ENCODE results near the gene ZNF804A. TPM values are rescaled to one million over a fixed set of nuclear protein-coding genes. Genes with fewer than 3 reads are reported as not detected.

The ZNF804A gene
- total and polyA plus RNA-seq, 2 donors, result 0.35 to 4.3 TPM

DNA sequence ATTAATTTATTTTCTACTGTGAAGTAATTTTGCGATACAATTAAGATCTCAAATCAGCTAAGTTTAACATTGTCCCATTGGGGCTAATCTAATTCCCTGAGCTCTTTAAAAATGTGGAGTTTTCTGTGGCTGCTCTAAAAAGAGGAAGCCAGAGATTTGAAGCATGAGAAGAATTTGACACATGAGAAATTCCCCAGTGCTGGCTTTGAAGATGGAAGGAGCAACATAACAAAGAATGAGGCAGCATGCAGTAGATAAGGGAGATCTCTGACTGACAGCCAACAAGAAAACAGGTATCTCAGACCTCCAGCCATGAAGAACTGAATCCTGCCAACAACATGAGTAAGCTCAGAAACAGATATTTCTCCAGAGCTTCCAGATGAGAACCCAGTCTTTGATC lies 308.4 kb downstream of the ZNF804A start:
- no peak overlapping the region for H3K4me3 ChIP-seq (ENCODE audit: low read depth, low read length)
- no peak overlapping the region for H3K27ac ChIP-seq (ENCODE audit: low read depth)
- H3K36me3 ChIP-seq (ENCODE audit: insufficient read depth), result no peaks in the 10 kb centered on the region
- H3K4me1 ChIP-seq (ENCODE audit: insufficient read depth), result no peaks in the 10 kb centered on the region
- WGBS, result 80% methylated on average over 1 of the region's 1 CpG
- DNase-seq (ENCODE audit: extremely low spot score), result no peak

DNA sequence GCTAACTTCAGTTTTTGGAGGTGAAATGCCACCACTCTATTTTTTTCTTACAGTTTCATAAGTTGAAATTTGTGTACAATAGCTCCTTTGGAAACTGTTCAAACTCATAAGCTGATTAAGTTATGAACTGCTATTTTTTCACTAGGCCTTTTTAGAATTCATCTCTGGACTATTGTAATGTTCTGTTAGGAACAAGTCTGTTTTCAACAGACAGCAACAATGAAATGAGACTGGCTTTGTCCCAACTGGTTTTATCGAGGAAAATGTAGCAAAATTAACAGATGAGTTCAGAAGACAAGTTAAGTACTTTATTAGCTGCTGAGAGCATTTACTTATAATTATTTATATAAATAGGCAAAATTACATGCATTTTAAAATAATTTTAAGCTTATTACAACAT lies 310.6 kb downstream of the ZNF804A start:
- no peaks in the 10 kb centered on the region for H3K36me3 ChIP-seq (ENCODE audit: insufficient read depth)
- WGBS, result 17% methylated on average over 1 of the region's 1 CpG
- no peak for DNase-seq (ENCODE audit: extremely low spot score)
- no peak overlapping the region for H3K4me3 ChIP-seq (ENCODE audit: low read depth, low read length)
- H3K4me1 ChIP-seq (ENCODE audit: insufficient read depth), result no peaks in the 10 kb centered on the region
- no peak overlapping the region for H3K27ac ChIP-seq (ENCODE audit: low read depth)

DNA sequence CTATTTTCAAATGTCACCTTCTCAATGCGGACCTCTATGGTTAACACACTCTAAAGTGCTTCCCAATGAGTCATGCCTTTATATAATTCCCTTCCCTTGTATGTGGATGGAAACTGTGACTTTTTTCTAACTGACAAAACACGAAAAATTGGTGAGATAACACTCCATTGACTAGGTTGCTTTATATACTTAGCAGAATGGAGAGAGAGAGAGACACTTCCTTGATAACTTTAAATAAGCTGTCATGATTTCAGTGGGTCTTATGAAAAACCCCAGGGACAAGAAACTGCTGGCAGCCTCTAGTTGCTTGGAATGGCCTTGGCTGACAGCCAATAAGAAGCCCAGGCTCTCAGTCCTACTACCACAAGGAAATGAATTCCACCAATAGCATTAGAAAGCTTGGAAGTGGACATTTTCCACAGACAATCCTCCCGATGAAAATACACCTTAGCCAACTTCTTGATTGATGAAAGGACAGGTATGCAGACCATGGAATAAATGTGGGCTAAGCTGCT lies 322.2 kb downstream of the ZNF804A start:
- H3K36me3 ChIP-seq (ENCODE audit: insufficient read depth), result no peaks in the 10 kb centered on the region
- 39% methylated on average over 3 of the region's 3 CpGs for WGBS
- no peak overlapping the region for H3K4me3 ChIP-seq (ENCODE audit: low read depth, low read length)
- H3K4me1 ChIP-seq (ENCODE audit: insufficient read depth), result no peaks in the 10 kb centered on the region
- no peak for DNase-seq (ENCODE audit: extremely low spot score)
- H3K27ac ChIP-seq (ENCODE audit: low read depth), result no peak overlapping the region

DNA sequence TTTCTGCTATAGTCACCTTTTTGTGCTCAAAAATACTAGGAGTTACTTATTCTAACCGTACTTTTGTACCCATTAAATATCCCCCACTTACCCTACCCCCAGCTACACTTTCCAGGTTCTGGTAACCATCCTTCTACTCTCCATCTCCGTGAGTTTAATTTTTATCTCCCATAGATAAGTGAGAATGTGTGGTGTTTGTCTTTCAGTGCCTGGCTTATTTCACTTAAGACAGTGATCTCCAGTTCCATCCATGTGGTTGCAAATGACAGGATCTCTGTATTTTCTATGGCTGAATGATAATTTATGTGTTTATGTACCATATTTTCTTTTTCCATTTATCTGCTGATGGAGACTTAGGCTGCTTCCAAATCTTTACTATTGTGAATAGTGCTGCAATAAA lies 323.3 kb downstream of the ZNF804A start:
- Histone ChIP-seq H3K27ac (ENCODE audit: low read depth) (no peak overlapping the region), H3K4me3 (ENCODE audit: low read depth, low read length) (no peak overlapping the region), H3K36me3 (ENCODE audit: insufficient read depth) (no peaks in the 10 kb centered on the region), H3K4me1 (ENCODE audit: insufficient read depth) (no peaks in the 10 kb centered on the region)
- no peak for DNase-seq (ENCODE audit: extremely low spot score)
- 37% methylated on average over 2 of the region's 2 CpGs for WGBS

DNA sequence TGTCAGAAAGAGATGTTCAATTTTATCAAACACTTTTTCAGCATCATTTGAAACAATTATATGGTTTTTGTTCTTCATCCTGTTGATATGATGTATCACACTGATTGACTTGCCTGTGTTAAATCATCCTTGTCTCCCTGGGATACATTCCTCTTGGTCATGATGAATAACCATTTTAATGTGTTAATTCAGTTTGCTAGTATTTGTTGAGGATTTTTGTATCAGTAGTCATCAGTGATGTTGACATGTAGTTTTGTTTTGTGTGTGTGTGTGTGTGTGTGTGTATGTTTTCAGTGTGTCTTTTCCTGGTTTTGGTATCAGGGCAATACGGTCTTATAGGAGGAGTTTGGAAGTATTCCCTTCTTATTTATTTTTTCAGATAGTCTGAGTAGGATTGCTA lies 325.4 kb downstream of the ZNF804A start:
- 90% methylated on average over 1 of the region's 1 CpG for WGBS

DNA sequence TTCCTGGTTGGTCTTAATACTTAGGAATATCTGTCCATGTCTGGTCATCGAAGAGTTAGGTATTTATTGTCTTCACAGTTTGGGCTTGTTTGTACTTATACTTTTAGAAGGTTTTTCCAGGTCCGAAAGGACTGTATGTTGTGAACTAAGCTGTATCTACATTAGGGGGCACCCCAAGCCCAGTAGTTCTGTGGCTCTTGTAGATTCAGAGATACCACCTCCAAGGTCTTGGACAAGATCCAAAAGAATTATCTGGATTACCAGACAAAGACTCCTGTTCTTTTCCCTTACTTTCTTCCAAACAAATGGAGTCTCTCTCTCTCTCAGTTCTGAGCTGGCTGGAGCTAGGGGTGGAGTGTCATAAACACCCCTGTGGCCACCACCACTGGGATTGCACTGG lies 328.7 kb downstream of the ZNF804A start:
- WGBS, result 93% methylated on average over 2 of the region's 2 CpGs
- Histone ChIP-seq H3K4me3 (ENCODE audit: low read depth, low read length) (no peak overlapping the region), H3K4me1 (ENCODE audit: insufficient read depth) (no peaks in the 10 kb centered on the region), H3K27ac (ENCODE audit: low read depth) (no peak overlapping the region), H3K36me3 (ENCODE audit: insufficient read depth) (no peaks in the 10 kb centered on the region)
- no peak for DNase-seq (ENCODE audit: extremely low spot score)

More for the DNA sequence above, 325.4 kb downstream of the ZNF804A start:
- H3K4me3 ChIP-seq (ENCODE audit: low read depth, low read length), result no peak overlapping the region
- no peak overlapping the region for H3K27ac ChIP-seq (ENCODE audit: low read depth)
- H3K4me1 ChIP-seq (ENCODE audit: insufficient read depth), result no peaks in the 10 kb centered on the region
- DNase-seq (ENCODE audit: extremely low spot score), result no peak
- H3K36me3 ChIP-seq (ENCODE audit: insufficient read depth), result no peaks in the 10 kb centered on the region

DNA sequence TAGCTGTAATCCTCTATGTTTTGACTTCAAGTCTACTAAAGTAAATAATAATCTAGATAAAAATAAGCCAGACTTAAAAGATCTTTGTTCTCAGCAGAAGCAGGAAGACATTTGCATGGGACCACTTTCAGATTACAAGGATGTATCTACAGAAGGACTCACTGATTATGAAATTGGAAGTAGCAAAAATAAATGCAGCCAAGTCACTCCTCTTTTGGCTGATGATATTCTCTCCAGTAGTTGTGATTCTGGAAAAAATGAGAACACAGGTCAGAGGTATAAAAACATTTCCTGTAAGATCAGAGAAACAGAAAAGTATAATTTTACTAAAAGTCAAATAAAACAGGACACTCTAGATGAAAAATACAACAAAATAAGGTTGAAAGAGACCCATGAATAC lies 338.4 kb downstream of the ZNF804A start:
- H3K4me1 ChIP-seq (ENCODE audit: insufficient read depth), result no peaks in the 10 kb centered on the region
- H3K27ac ChIP-seq (ENCODE audit: low read depth), result no peak overlapping the region
- no peaks in the 10 kb centered on the region for H3K36me3 ChIP-seq (ENCODE audit: insufficient read depth)
- H3K4me3 ChIP-seq (ENCODE audit: low read depth, low read length), result no peak overlapping the region
- no peak for DNase-seq (ENCODE audit: extremely low spot score)

DNA sequence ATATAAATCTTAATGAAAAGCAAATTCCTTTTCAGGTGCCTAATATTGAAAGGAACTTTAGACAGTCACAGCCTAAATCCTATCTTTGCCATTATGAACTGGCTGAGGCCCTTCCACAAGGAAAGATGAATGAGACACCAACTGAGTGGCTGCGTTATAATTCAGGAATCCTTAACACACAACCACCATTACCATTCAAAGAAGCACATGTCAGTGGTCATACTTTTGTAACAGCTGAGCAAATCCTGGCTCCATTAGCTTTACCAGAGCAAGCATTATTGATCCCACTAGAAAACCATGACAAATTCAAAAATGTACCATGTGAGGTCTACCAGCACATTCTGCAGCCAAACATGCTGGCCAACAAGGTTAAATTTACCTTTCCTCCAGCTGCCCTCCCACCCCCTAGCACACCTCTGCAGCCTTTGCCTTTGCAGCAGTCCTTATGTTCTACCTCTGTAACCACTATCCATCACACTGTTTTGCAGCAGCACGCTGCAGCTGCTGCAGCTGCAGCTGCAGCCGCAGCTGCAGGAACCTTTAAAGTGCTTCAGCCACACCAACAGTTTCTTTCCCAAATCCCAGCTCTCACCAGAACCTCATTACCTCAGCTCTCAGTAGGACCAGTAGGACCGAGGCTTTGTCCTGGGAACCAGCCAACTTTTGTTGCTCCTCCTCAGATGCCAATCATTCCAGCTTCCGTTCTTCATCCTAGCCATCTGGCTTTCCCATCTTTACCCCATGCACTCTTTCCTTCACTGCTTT lies 340.1 kb downstream of the ZNF804A start:
- Histone ChIP-seq H3K36me3 (ENCODE audit: insufficient read depth) (no peaks in the 10 kb centered on the region), H3K4me1 (ENCODE audit: insufficient read depth) (no peaks in the 10 kb centered on the region), H3K4me3 (ENCODE audit: low read depth, low read length) (no peak overlapping the region), H3K27ac (ENCODE audit: low read depth) (no peak overlapping the region)
- 84% methylated on average over 5 of the region's 5 CpGs for WGBS
- no peak for DNase-seq (ENCODE audit: extremely low spot score)

DNA sequence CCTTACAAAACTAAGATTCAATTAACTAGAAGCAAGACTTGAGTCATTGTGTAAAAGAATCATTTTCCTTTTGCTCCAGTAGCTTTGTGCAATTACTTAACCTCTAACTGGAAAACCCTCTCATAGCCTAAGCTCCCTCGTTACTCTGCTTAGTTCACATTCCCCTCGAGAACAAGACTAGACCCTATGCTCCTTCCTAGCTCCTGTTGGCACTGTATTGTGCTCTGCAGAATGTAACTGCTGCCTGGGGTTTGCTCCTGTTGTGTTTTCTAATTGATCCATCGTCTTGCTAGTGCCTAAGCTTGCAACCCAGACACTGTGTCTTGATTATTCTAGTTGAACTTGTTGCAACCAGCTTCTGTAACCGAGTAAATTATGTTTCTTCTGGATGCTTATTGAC lies 347.0 kb downstream of the ZNF804A start:
- Histone ChIP-seq H3K36me3 (ENCODE audit: insufficient read depth) (no peaks in the 10 kb centered on the region), H3K4me1 (ENCODE audit: insufficient read depth) (no peaks in the 10 kb centered on the region), H3K27ac (ENCODE audit: low read depth) (no peak overlapping the region), H3K4me3 (ENCODE audit: low read depth, low read length) (no peak overlapping the region)
- no peak for DNase-seq (ENCODE audit: extremely low spot score)
- 69% methylated on average over 4 of the region's 4 CpGs for WGBS

DNA sequence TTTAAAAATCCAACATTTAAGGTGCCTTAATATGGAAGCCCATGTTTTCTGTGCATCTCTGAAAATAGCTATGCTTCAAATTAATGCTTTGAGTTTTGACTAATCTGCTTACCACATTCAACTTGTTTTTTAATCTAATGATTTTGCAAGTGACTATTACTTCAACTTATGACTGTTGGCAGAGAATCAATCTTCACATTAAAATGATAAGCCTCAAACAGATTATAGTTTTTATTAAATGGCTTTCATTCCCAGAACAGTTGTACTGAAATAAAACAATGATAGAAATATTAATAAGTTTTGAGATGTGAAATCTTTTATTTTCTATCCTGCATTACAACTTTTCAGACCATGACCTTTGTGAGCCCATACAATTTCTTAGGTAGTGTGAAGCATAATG lies 347.5 kb downstream of the ZNF804A start:
- DNase-seq (ENCODE audit: extremely low spot score), result no peak
- Histone ChIP-seq H3K4me1 (ENCODE audit: insufficient read depth) (no peaks in the 10 kb centered on the region), H3K27ac (ENCODE audit: low read depth) (no peak overlapping the region), H3K4me3 (ENCODE audit: low read depth, low read length) (no peak overlapping the region), H3K36me3 (ENCODE audit: insufficient read depth) (no peaks in the 10 kb centered on the region)

DNA sequence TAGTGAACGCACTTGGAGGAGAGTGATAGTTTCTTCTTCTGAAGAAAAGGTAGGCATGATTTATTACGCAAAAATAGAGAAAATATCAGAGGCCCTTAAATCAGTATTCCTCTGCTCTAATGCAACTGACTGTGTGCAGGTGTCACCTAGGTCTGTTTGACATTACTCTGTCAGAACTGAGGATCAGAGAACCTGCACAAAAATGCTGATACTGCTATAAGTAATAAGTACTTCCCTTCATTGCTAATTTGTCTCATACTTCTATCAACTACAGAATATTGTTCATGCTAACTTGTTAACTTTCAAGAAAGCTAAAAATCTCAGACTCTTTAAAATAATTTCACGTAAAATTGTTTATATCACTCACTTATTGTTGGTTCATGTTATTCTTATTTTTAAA lies 358.5 kb downstream of the ZNF804A start:
- 93% methylated on average over 3 of the region's 3 CpGs for WGBS
- DNase-seq (ENCODE audit: extremely low spot score), result no peak

DNA sequence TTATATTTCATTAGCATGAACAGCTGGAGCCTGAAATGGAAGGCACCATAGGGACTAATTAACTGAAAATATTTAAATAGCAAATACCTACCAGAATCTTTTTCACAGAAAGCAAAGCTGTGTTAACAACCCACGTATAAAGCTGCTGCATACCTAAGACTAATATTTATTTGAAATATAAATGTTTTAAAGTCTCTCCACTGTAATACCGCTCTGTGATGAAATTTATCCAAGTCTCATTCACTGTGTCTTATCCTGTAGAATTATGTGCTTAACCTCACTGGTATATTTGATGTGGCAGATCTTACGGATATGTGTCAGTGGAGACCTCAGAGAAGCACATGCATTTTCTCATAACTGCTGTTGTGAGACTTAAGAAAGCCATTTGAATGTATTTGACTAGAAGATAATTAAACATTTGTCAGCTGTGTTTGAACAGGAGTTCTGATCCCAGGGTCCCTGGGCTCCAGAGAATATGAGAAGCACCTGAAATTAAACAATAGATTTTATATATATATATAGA lies 373.3 kb downstream of the ZNF804A start:
- Histone ChIP-seq H3K4me1 (ENCODE audit: insufficient read depth) (no peaks in the 10 kb centered on the region), H3K4me3 (ENCODE audit: low read depth, low read length) (no peak overlapping the region), H3K27ac (ENCODE audit: low read depth) (no peak overlapping the region), H3K36me3 (ENCODE audit: insufficient read depth) (no peaks in the 10 kb centered on the region)
- no peak for DNase-seq (ENCODE audit: extremely low spot score)
- WGBS, result 65% methylated on average over 3 of the region's 3 CpGs

More for the DNA sequence above, 358.5 kb downstream of the ZNF804A start:
- no peak overlapping the region for H3K4me3 ChIP-seq (ENCODE audit: low read depth, low read length)
- H3K27ac ChIP-seq (ENCODE audit: low read depth), result no peak overlapping the region
- H3K36me3 ChIP-seq (ENCODE audit: insufficient read depth), result no peaks in the 10 kb centered on the region
- no peaks in the 10 kb centered on the region for H3K4me1 ChIP-seq (ENCODE audit: insufficient read depth)

Measured in urinary bladder (tissue), 4 donors.